ENCODE data around the gene MIEF1. TPM values are rescaled to one million over a fixed set of nuclear protein-coding genes. Genes with fewer than 3 reads are reported as not detected.
A peak's percentile ranks its signal among the peaks of the same experiment; 100 is the strongest.
"Not testable (repeated sequence)": the region's sequence is repeated elsewhere in the genome, so short reads cannot be mapped to it uniquely, and the experiment has no call there.

Gene MIEF1
- total RNA-seq, 4 donors from 2014 or later, result 19.2 to 23.6 (median 23.4) TPM

GRCh38 chr22:39519681-39520225 is 17.7 kb downstream of the MIEF1 start:
- Histone ChIP-seq H3K4me3 (peak overlapping the region; percentile 86), H3K9me3 (no peaks in the 10 kb centered on the region), H3K27me3 (no peaks in the 10 kb centered on the region), H3K4me1 (peaks cover 46% of the 10 kb centered on the region), H3K27ac (peak overlapping the region; percentile 100), H3K36me3 (peaks cover 54% of the 10 kb centered on the region)
- WGBS, result 0% methylated on average over 4 of the region's 47 CpGs
- peak; percentile 99 for DNase-seq (ENCODE audit: low spot score in 2 of 2)
- peak in 1 of 2 donors; percentile 47 for TF ChIP-seq POLR2A (IDR thresholded peaks at IDR 0.05)
- peak in 1 of 2 donors; percentile 15 for TF ChIP-seq CTCF (IDR thresholded peaks at IDR 0.05)
- no peak for TF ChIP-seq EP300 (IDR thresholded peaks at IDR 0.05)
- no peak for TF ChIP-seq POLR2AphosphoS5 (IDR thresholded peaks at IDR 0.05)

- Histone ChIP-seq H3K27ac (peak within 1 kb of the TSS; percentile 100), H3K4me1 (peaks cover 46% of the 10 kb centered on the region), H3K4me3 (peak within 1 kb of the TSS; percentile 86), H3K9me3 (no peaks in the 10 kb centered on the region), H3K36me3 (peaks cover 52% of the 10 kb centered on the region), H3K27me3 (no peaks in the 10 kb centered on the region)
- under 1% methylated on average over 56 of the region's 86 CpGs for WGBS
- DNase-seq (ENCODE audit: low spot score in 2 of 2), result peak; percentile 94 to 97
- peak; percentile 98 to 99 (median 98) for TF ChIP-seq POLR2AphosphoS5 (IDR thresholded peaks at IDR 0.05)
- TF ChIP-seq POLR2A (IDR thresholded peaks at IDR 0.05), result peak; percentile 100
- no peak for TF ChIP-seq EP300 (IDR thresholded peaks at IDR 0.05)
- TF ChIP-seq CTCF (IDR thresholded peaks at IDR 0.05), result no peak
Observed at GRCh38 chr22:39520226-39521105, 18.4 kb downstream of the MIEF1 start, which contains the start of gene ATF4. Gene ATF4 (plus strand): TSS chr22:39520562. CDS start chr22:39521446, 884 bp downstream.

- H3K27me3 ChIP-seq; H3K9me3 ChIP-seq; DNase-seq (ENCODE audit: low spot score in 2 of 2): not testable (repeated sequence)
- WGBS, result 2% methylated on average over 21 of the region's 28 CpGs
- H3K4me1 ChIP-seq, result peaks cover 51% of the 10 kb centered on the region
- H3K36me3 ChIP-seq, result peaks cover 46% of the 10 kb centered on the region
- H3K27ac ChIP-seq, result peak overlapping the region; percentile 100
- peak overlapping the region; percentile 86 for H3K4me3 ChIP-seq
Observed at GRCh38 chr22:39521106-39521885, 19.2 kb downstream of the MIEF1 start.

GRCh38 chr22:39522091-39522490 is 20.0 kb downstream of the MIEF1 start:
- not testable (repeated sequence) for DNase-seq (ENCODE audit: low spot score in 2 of 2); H3K27me3 ChIP-seq; H3K9me3 ChIP-seq
- Histone ChIP-seq H3K36me3 (peaks cover 40% of the 10 kb centered on the region), H3K4me1 (peaks cover 56% of the 10 kb centered on the region), H3K4me3 (peak overlapping the region; percentile 86), H3K27ac (peak overlapping the region; percentile 100)
- 8% methylated on average over 5 of the region's 5 CpGs for WGBS

GRCh38 chr22:39522567-39523300 is 20.6 kb downstream of the MIEF1 start:
- no peaks in the 10 kb centered on the region for H3K9me3 ChIP-seq
- no peak for DNase-seq (ENCODE audit: low spot score in 2 of 2)
- peak overlapping the region; percentile 46 for H3K27ac ChIP-seq
- peaks cover 40% of the 10 kb centered on the region for H3K36me3 ChIP-seq
- peaks cover 62% of the 10 kb centered on the region for H3K4me1 ChIP-seq
- H3K27me3 ChIP-seq, result no peaks in the 10 kb centered on the region
- WGBS, result 10% methylated on average over 12 of the region's 14 CpGs
- peak overlapping the region; percentile 86 for H3K4me3 ChIP-seq
- TF ChIP-seq POLR2A (IDR thresholded peaks at IDR 0.05), result no peak
- TF ChIP-seq POLR2AphosphoS5 (IDR thresholded peaks at IDR 0.05), result no peak
- TF ChIP-seq EP300 (IDR thresholded peaks at IDR 0.05), result no peak
- no peak for TF ChIP-seq CTCF (IDR thresholded peaks at IDR 0.05)

All from suprapubic skin (tissue), 4 donors.